ENCODE results near the gene HS1BP3. TPM values are rescaled to one million over a fixed set of nuclear protein-coding genes. Genes with fewer than 3 reads are reported as not detected.

HS1BP3 gene
- total RNA-seq, 1 donor from 2014 or later, result 21.0 TPM

DNA sequence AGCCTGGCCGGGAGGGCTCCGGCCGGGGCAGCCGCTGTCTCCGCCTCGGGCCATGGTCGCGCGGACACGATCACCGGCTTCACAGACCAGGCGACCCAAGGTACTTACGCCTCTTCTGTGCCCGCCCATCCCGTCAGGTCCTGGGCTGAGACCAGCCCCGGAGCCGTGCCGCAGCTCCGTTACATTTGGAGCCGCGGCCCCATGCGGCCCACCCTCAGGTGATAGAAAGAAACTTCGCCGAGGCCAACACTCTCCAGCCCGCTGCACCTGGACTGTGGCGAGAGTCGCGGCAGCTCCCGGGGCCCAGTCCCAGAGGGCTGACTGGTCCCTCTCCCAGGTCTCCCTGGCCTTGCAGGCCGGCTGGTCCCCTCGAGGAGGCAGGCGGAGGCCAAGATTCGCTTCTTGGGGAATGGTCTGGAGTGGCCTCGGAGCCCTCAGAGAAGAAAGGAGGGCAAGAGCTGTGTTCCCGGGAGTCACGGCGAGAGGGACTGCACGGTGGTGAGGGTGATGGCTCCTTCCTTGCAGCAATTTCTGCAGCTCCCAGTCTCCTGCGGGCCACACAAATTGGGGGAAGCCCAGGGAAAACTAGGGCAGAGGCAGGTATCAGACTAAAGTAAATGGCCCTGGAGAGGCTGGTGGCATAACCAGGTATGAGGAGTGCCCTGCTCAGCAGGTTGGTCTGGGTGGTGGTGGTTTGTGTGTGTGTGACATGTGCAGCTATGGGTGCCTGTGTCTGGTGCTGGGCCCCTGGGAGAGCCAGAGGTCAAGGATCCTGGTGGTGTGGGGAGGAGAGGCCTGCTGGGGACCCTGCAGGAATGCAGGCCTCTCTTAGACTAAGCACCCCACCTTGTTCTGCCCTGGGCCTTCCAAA, 16.9 kb upstream of the HS1BP3 start:
- H3K9me3 ChIP-seq (ENCODE audit: insufficient read depth, low read depth, low read length), result no peaks in the 10 kb centered on the region
- no peak overlapping the region for H3K27ac Mint-ChIP-seq (ENCODE audit: unreplicated experiment)
- H3K79me2 ChIP-seq (ENCODE audit: insufficient read depth, low read length), result no peaks in the 10 kb centered on the region
- DNase-seq (ENCODE audit: low read depth), result no peak
- no peak for FAIRE-seq
- peak overlapping the region; percentile 48 for H3K4me3 ChIP-seq (ENCODE audit: insufficient read depth, low read depth, low read length)
- peak overlapping the region; percentile 82 for H3K4me2 ChIP-seq (ENCODE audit: low read length)
- no peak overlapping the region for H3K27ac ChIP-seq (ENCODE audit: low read depth, low read length)
- H2AFZ ChIP-seq (ENCODE audit: low read depth, low read length), result peak overlapping the region; percentile 60
- H3K4me3 Mint-ChIP-seq (ENCODE audit: unreplicated experiment), result peak overlapping the region; percentile 76
- H3K36me3 ChIP-seq (ENCODE audit: insufficient read depth, low read length), result no peaks in the 10 kb centered on the region
- peaks cover 16% of the 10 kb centered on the region for H4K20me1 ChIP-seq (ENCODE audit: insufficient read depth, low read length)
- peaks cover 71% of the 10 kb centered on the region for H3K27me3 Mint-ChIP-seq (ENCODE audit: low read depth, unreplicated experiment)
- H3K4me1 Mint-ChIP-seq (ENCODE audit: low read depth, unreplicated experiment), result peaks cover 2% of the 10 kb centered on the region
- peaks cover 6% of the 10 kb centered on the region for H3K9me3 Mint-ChIP-seq (ENCODE audit: unreplicated experiment)
- H3K27me3 ChIP-seq (ENCODE audit: insufficient read depth, low read length), result peaks cover 92% of the 10 kb centered on the region
- H3K9ac ChIP-seq (ENCODE audit: low read length), result no peak overlapping the region
- peak; percentile 87 for TF ChIP-seq EZH2 (IDR thresholded peaks at IDR 0.05; ENCODE audit: insufficient read depth, low read length)
- TF ChIP-seq, protein P1, sequence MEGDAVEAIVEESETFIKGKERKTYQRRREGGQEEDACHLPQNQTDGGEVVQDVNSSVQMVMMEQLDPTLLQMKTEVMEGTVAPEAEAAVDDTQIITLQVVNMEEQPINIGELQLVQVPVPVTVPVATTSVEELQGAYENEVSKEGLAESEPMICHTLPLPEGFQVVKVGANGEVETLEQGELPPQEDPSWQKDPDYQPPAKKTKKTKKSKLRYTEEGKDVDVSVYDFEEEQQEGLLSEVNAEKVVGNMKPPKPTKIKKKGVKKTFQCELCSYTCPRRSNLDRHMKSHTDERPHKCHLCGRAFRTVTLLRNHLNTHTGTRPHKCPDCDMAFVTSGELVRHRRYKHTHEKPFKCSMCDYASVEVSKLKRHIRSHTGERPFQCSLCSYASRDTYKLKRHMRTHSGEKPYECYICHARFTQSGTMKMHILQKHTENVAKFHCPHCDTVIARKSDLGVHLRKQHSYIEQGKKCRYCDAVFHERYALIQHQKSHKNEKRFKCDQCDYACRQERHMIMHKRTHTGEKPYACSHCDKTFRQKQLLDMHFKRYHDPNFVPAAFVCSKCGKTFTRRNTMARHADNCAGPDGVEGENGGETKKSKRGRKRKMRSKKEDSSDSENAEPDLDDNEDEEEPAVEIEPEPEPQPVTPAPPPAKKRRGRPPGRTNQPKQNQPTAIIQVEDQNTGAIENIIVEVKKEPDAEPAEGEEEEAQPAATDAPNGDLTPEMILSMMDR (IDR thresholded peaks at IDR 0.05; ENCODE audit: insufficient read depth, low read depth, low read length), result no peak
- H3K4me1 ChIP-seq (ENCODE audit: insufficient read depth, low read length), result peaks cover 6% of the 10 kb centered on the region
- H3K36me3 Mint-ChIP-seq (ENCODE audit: low read depth, unreplicated experiment), result no peaks in the 10 kb centered on the region

DNA sequence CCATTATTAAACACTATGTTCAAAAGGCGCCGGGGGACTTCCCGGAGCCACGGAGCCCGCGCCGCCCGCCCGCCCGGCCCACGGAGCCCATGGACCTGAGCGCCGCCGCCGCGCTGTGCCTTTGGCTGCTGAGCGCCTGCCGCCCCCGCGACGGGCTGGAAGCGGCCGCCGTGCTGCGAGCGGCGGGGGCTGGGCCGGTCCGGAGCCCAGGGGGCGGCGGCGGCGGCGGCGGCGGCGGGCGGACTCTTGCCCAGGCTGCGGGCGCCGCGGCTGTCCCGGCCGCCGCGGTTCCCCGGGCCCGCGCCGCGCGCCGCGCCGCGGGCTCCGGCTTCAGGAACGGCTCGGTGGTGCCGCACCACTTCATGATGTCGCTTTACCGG, 16.2 kb upstream of the HS1BP3 start:
- H3K4me2 ChIP-seq (ENCODE audit: low read length), result peak overlapping the region; percentile 82

More for the DNA sequence above, 16.2 kb upstream of the HS1BP3 start:
- Histone ChIP-seq H3K4me1 (ENCODE audit: insufficient read depth, low read length) (peaks cover 6% of the 10 kb centered on the region), H3K27ac (ENCODE audit: low read depth, low read length) (no peak overlapping the region), H3K9me3 (ENCODE audit: insufficient read depth, low read depth, low read length) (no peaks in the 10 kb centered on the region), H3K9ac (ENCODE audit: low read length) (no peak overlapping the region), H3K27me3 (ENCODE audit: insufficient read depth, low read length) (peaks cover 92% of the 10 kb centered on the region), H2AFZ (ENCODE audit: low read depth, low read length) (peak overlapping the region; percentile 60), H3K4me3 (ENCODE audit: insufficient read depth, low read depth, low read length) (peak overlapping the region; percentile 48), H4K20me1 (ENCODE audit: insufficient read depth, low read length) (peaks cover 16% of the 10 kb centered on the region), H3K36me3 (ENCODE audit: insufficient read depth, low read length) (no peaks in the 10 kb centered on the region), H3K79me2 (ENCODE audit: insufficient read depth, low read length) (no peaks in the 10 kb centered on the region)
- H3K27ac Mint-ChIP-seq (ENCODE audit: unreplicated experiment), result no peak overlapping the region
- no peak for FAIRE-seq
- peaks cover 2% of the 10 kb centered on the region for H3K4me1 Mint-ChIP-seq (ENCODE audit: low read depth, unreplicated experiment)
- DNase-seq (ENCODE audit: low read depth), result no peak
- peaks cover 71% of the 10 kb centered on the region for H3K27me3 Mint-ChIP-seq (ENCODE audit: low read depth, unreplicated experiment)
- no peaks in the 10 kb centered on the region for H3K36me3 Mint-ChIP-seq (ENCODE audit: low read depth, unreplicated experiment)
- no peak overlapping the region for H3K4me3 Mint-ChIP-seq (ENCODE audit: unreplicated experiment)
- H3K9me3 Mint-ChIP-seq (ENCODE audit: unreplicated experiment), result peaks cover 6% of the 10 kb centered on the region
- no peak for TF ChIP-seq EZH2 (IDR thresholded peaks at IDR 0.05; ENCODE audit: insufficient read depth, low read length)
- TF ChIP-seq, protein P1 (IDR thresholded peaks at IDR 0.05; ENCODE audit: insufficient read depth, low read depth, low read length), result no peak

Measured in astrocyte (in vitro differentiated cells and primary cell).